Esophagus mucosa (tissue), 1 donor: ENCODE results near the gene TMEM135. TPM values are rescaled to one million over a fixed set of nuclear protein-coding genes. Genes with fewer than 3 reads are reported as not detected.
A peak's percentile ranks its signal among the peaks of the same experiment; 100 is the strongest.
"Not testable (repeated sequence)": the region's sequence is repeated elsewhere in the genome, so short reads cannot be mapped to it uniquely, and the experiment has no call there.

Experiments used
- ATAC-seq: fragments of 200-7000 bp; cut with Tn5 transposase; one replicate; pipeline ENCODE4 v1.9.1; 2020
- total RNA-seq: library from RNA; stranded (reverse); gene quantifications from one replicate; pipeline ENCODE4 v1.2.4, GENCODE V29; 2023
- donor health status: DM: yes; HTN: yes; CAD: no.

Gene TMEM135
- total RNA-seq, 1 donor from 2014 or later = 14.3 TPM

GRCh38 chr11:87020764-87021365 lies 16.9 kb upstream of the TMEM135 start:
- no peak for ATAC-seq

- ATAC-seq = no peak
Measured at GRCh38 chr11:87022254-87022653, 15.5 kb upstream of the TMEM135 start.

- ATAC-seq = no peak
Measured at GRCh38 chr11:87022738-87023137, 15.0 kb upstream of the TMEM135 start.

GRCh38 chr11:87026415-87026814 lies 11.3 kb upstream of the TMEM135 start:
- not testable (repeated sequence) for ATAC-seq

GRCh38 chr11:87030458-87031054 lies 7.2 kb upstream of the TMEM135 start:
- ATAC-seq = no peak

- ATAC-seq = no peak
Measured at GRCh38 chr11:87031433-87032170, 6.1 kb upstream of the TMEM135 start.

GRCh38 chr11:87033561-87033960 lies 4.2 kb upstream of the TMEM135 start:
- no peak for ATAC-seq

- no peak for ATAC-seq
Measured at GRCh38 chr11:87035976-87036583, 1.7 kb upstream of the TMEM135 start.

GRCh38 chr11:87036756-87037449 lies 831 bp upstream of the TMEM135 start:
- ATAC-seq = peak; percentile 3

- no peak for ATAC-seq
Measured at GRCh38 chr11:87038235-87038977, 672 bp downstream of the TMEM135 start.

GRCh38 chr11:87039371-87039770 lies 1.6 kb downstream of the TMEM135 start:
- no peak for ATAC-seq

- no peak for ATAC-seq
Measured at GRCh38 chr11:87043894-87044293, 6.2 kb downstream of the TMEM135 start.

GRCh38 chr11:87046824-87047223 lies 9.1 kb downstream of the TMEM135 start:
- no peak for ATAC-seq

- ATAC-seq = no peak
Measured at GRCh38 chr11:87056091-87056490, 18.4 kb downstream of the TMEM135 start.

GRCh38 chr11:87057749-87058148 lies 20.0 kb downstream of the TMEM135 start:
- ATAC-seq = no peak

- no peak for ATAC-seq
Measured at GRCh38 chr11:87059596-87060390, 22.1 kb downstream of the TMEM135 start.

GRCh38 chr11:87061766-87062165 lies 24.0 kb downstream of the TMEM135 start:
- ATAC-seq = no peak

GRCh38 chr11:87063982-87064381 lies 26.2 kb downstream of the TMEM135 start:
- ATAC-seq = no peak

GRCh38 chr11:87072787-87073186 lies 35.1 kb downstream of the TMEM135 start:
- ATAC-seq = no peak

- ATAC-seq = no peak
Measured at GRCh38 chr11:87076260-87076783, 38.6 kb downstream of the TMEM135 start.

- no peak for ATAC-seq
Measured at GRCh38 chr11:87076874-87077429, 39.2 kb downstream of the TMEM135 start.
